Neuronal stem cell (in vitro differentiated cells): ENCODE results near the gene PDGFB.
A peak's percentile ranks its signal among the peaks of the same experiment; 100 is the strongest.

ENCODE experiments used
- DNase-seq: peaks from one replicate; pipeline ENCODE4 v3.0.0-alpha.2; 2013; ENCODE audit warnings: low spot score
- H2AFZ ChIP-seq: one replicate; pipeline ENCODE4 v1.6.1; 2013; ENCODE audit warnings: mild to moderate bottlenecking, low read length, inconsistent platforms
- H2AK5ac ChIP-seq: 2 replicates; pipeline ENCODE4 v1.6.1; 2013; ENCODE audit warnings: low read depth, mild to moderate bottlenecking, inconsistent platforms, low read length, moderate library complexity, mixed read lengths
- H2BK120ac ChIP-seq: 2 replicates; pipeline ENCODE4 v1.6.1; 2013; ENCODE audit warnings: low read depth, mild to moderate bottlenecking, inconsistent platforms, low read length, moderate library complexity, mixed read lengths
- H2BK12ac ChIP-seq: one replicate; pipeline ENCODE4 v1.6.1; 2013; ENCODE audit warnings: low read length, inconsistent platforms
- H2BK15ac ChIP-seq: 2 replicates; pipeline ENCODE4 v1.6.1; 2013; ENCODE audit warnings: mild to moderate bottlenecking, low read length, inconsistent platforms, mixed read lengths
- H2BK5ac ChIP-seq: one replicate; pipeline ENCODE4 v1.6.1; 2013; ENCODE audit warnings: inconsistent platforms, mild to moderate bottlenecking, low read length, moderate library complexity
- H3K14ac ChIP-seq: one replicate; pipeline ENCODE4 v1.6.1; 2013; ENCODE audit warnings: low read length, inconsistent platforms
- H3K18ac ChIP-seq: 2 replicates; pipeline ENCODE4 v1.6.1; 2013; ENCODE audit warnings: low read length, inconsistent platforms
- H3K23ac ChIP-seq: 2 replicates; pipeline ENCODE4 v1.6.1; 2013; ENCODE audit warnings: low read depth, mild to moderate bottlenecking, mixed read lengths, low read length, inconsistent platforms; ENCODE audit not compliant: poor library complexity
- H3K27ac ChIP-seq: replicated peaks from 3 replicates; pipeline ENCODE4 v1.5.1; 2013; ENCODE audit warnings: low read length, inconsistent platforms
- H3K27me3 ChIP-seq, 3 experiments: 2 replicates each; pipeline ENCODE4 v1.6.1; 2013; ENCODE audit warnings: low read length in 3 of 3, mild to moderate bottlenecking in 2 of 3, inconsistent platforms in 1 of 3, low read depth in 1 of 3, mixed read lengths in 1 of 3, moderate library complexity in 1 of 3; ENCODE audit not compliant: control insufficient read depth in 3 of 3, insufficient read depth in 3 of 3
- H3K36me3 ChIP-seq, 2 donors: replicated peaks in 1 of 2; 2 replicates each; pipeline ENCODE4 v1.6.1; 2013; ENCODE audit warnings: low read length in 2 of 2; ENCODE audit not compliant: control insufficient read depth in 2 of 2, insufficient read depth in 2 of 2
- H3K4ac ChIP-seq: 2 replicates; pipeline ENCODE4 v1.6.1; 2013; ENCODE audit warnings: inconsistent platforms, mild to moderate bottlenecking, low read length, moderate library complexity
- H3K4me1 ChIP-seq, 2 donors: 1 replicate in 1 of 2; 2 replicates in 1 of 2; pipeline ENCODE4 v1.6.1; 2013; ENCODE audit warnings: low read length in 2 of 2, low read depth in 1 of 2; ENCODE audit not compliant: control insufficient read depth in 2 of 2, insufficient read depth in 1 of 2
- H3K4me2 ChIP-seq: one replicate; pipeline ENCODE4 v1.6.1; 2013; ENCODE audit warnings: mild to moderate bottlenecking, low read length, inconsistent platforms; ENCODE audit not compliant: insufficient read depth, poor library complexity, severe bottlenecking
- H3K4me3 ChIP-seq, 2 donors: 2 replicates each; pipeline ENCODE4 v1.5.1; 2013; ENCODE audit warnings: low read length in 2 of 2, mild to moderate bottlenecking in 2 of 2, inconsistent platforms in 1 of 2, moderate library complexity in 1 of 2
- H3K79me1 ChIP-seq: one replicate; pipeline ENCODE4 v1.6.1; 2013; ENCODE audit warnings: low read depth, mild to moderate bottlenecking, inconsistent platforms, low read length, moderate library complexity
- H3K9ac ChIP-seq: one replicate; pipeline ENCODE4 v1.6.1; 2013; ENCODE audit warnings: mild to moderate bottlenecking, low read depth, low read length, inconsistent platforms; ENCODE audit not compliant: poor library complexity
- H3K9me3 ChIP-seq, 2 donors: replicated peaks in 1 of 2; 2 replicates each; pipeline versions ENCODE3 to v1.6.1; 2013; ENCODE audit warnings: low read length in 2 of 2, mild to moderate bottlenecking in 2 of 2, inconsistent platforms in 1 of 2, low read depth in 1 of 2, mixed read lengths in 1 of 2, moderate library complexity in 1 of 2; ENCODE audit not compliant: control insufficient read depth in 2 of 2, insufficient read depth in 1 of 2
- H4K8ac ChIP-seq: one replicate; pipeline ENCODE4 v1.6.1; 2013; ENCODE audit warnings: low read depth, mild to moderate bottlenecking, inconsistent platforms, low read length, moderate library complexity
- H4K91ac ChIP-seq: one replicate; pipeline ENCODE4 v1.6.1; 2013; ENCODE audit warnings: low read length, low read depth, mild to moderate bottlenecking, inconsistent platforms; ENCODE audit not compliant: poor library complexity
- WGBS, 2 donors: extraction: QIAGEN DNeasy Blood & Tissue Kit; methylation state at CpG; one replicate each; pipeline ENCODE4 v1.1.7; 2013; ENCODE audit warnings: missing lambda C conversion rate in 2 of 2, mixed read lengths in 1 of 2; ENCODE audit not compliant: insufficient read length in 2 of 2, insufficient replicate concordance in 1 of 2; ENCODE audit errors: extremely low coverage in 2 of 2; 5-methylcytosine and 5-hydroxymethylcytosine counted together

The PDGFB gene

GRCh38 chr22:39254122-39254521, 9.3 kb upstream of the PDGFB start:
- peak overlapping the region; percentile 47 for H3K14ac ChIP-seq
- no peak overlapping the region for H3K27ac ChIP-seq
- H2BK120ac ChIP-seq, result no peak overlapping the region
- no peaks in the 10 kb centered on the region for H3K9me3 ChIP-seq
- H3K18ac ChIP-seq, result peak overlapping the region; percentile 91
- no CpG with 5 or more reads among the region's 14 CpGs for WGBS, 2 donors
- peak overlapping the region; percentile 46 for H2BK12ac ChIP-seq
- H2AFZ ChIP-seq, result peak overlapping the region; percentile 89
- peak overlapping the region; percentile 97 for H2AK5ac ChIP-seq
- peak overlapping the region; percentile 32 for H2BK15ac ChIP-seq
- peak overlapping the region; percentile 70 for H4K8ac ChIP-seq
- peaks cover 33 to 44% of the 10 kb centered on the region in 2 donors for H3K4me1 ChIP-seq
- peak overlapping the region; percentile 4 for H3K23ac ChIP-seq
- H3K27me3 ChIP-seq, result peaks cover 0 to 4% (median 0%) of the 10 kb centered on the region in 3 experiments
- peak overlapping the region; percentile 74 for H3K9ac ChIP-seq
- H3K36me3 ChIP-seq, result no peaks in the 10 kb centered on the region
- no peak overlapping the region for H3K4me3 ChIP-seq
- H3K4me2 ChIP-seq, result no peak overlapping the region
- H2BK5ac ChIP-seq, result peak overlapping the region; percentile 57
- H3K79me1 ChIP-seq, result no peaks in the 10 kb centered on the region
- peak overlapping the region; percentile 59 for H3K4ac ChIP-seq
- DNase-seq, result no peak
- no peak overlapping the region for H4K91ac ChIP-seq

GRCh38 chr22:39253435-39254070, 8.8 kb upstream of the PDGFB start:
- Histone ChIP-seq H3K27ac (no peak overlapping the region), H3K4me1 (peaks cover 33 to 44% of the 10 kb centered on the region in 2 donors), H3K4me3 (no peak overlapping the region)

GRCh38 chr22:39252461-39253434, 8.0 kb upstream of the PDGFB start:
- Histone ChIP-seq H3K79me1 (no peaks in the 10 kb centered on the region), H3K9ac (no peak overlapping the region), H3K36me3 (no peaks in the 10 kb centered on the region), H3K23ac (no peak overlapping the region), H3K4me1 (peaks cover 31 to 42% of the 10 kb centered on the region in 2 donors), H2BK5ac (no peak overlapping the region), H3K9me3 (no peaks in the 10 kb centered on the region), H3K4me2 (no peak overlapping the region), H3K18ac (peak overlapping the region; percentile 65), H4K8ac (no peak overlapping the region), H3K27me3 (peaks cover 0 to 4% (median 0%) of the 10 kb centered on the region in 3 experiments), H3K4me3 (no peak overlapping the region), H4K91ac (no peak overlapping the region), H3K4ac (no peak overlapping the region), H2BK12ac (no peak overlapping the region), H3K27ac (no peak overlapping the region), H2AK5ac (peak overlapping the region; percentile 97), H2AFZ (no peak overlapping the region), H2BK120ac (no peak overlapping the region), H2BK15ac (no peak overlapping the region), H3K14ac (no peak overlapping the region)
- WGBS, 2 donors, result no CpG with 5 or more reads among the region's 21 CpGs
- no peak for DNase-seq

More at GRCh38 chr22:39253435-39254070, 8.8 kb upstream of the PDGFB start:
- peaks cover 0 to 4% (median 0%) of the 10 kb centered on the region in 3 experiments for H3K27me3 ChIP-seq
- no peaks in the 10 kb centered on the region for H3K79me1 ChIP-seq
- no CpG with 5 or more reads among the region's 19 CpGs for WGBS, 2 donors
- peak overlapping the region; percentile 32 for H2BK15ac ChIP-seq
- peak overlapping the region; percentile 57 for H2BK5ac ChIP-seq
- H4K91ac ChIP-seq, result no peak overlapping the region
- no peaks in the 10 kb centered on the region for H3K9me3 ChIP-seq
- H3K36me3 ChIP-seq, result no peaks in the 10 kb centered on the region
- H2AFZ ChIP-seq, result peak overlapping the region; percentile 26
- no peak for DNase-seq
- no peak overlapping the region for H3K4me2 ChIP-seq
- peak overlapping the region; percentile 29 for H4K8ac ChIP-seq
- peak overlapping the region; percentile 97 for H2AK5ac ChIP-seq
- H3K4ac ChIP-seq, result peak overlapping the region; percentile 59
- no peak overlapping the region for H2BK120ac ChIP-seq
- H3K14ac ChIP-seq, result peak overlapping the region; percentile 47
- H3K9ac ChIP-seq, result no peak overlapping the region
- peak overlapping the region; percentile 91 for H3K18ac ChIP-seq
- H3K23ac ChIP-seq, result peak overlapping the region; percentile 20
- H2BK12ac ChIP-seq, result peak overlapping the region; percentile 97
